HCT116 (cell line): ENCODE results near the gene SPX. TPM values are rescaled to one million over a fixed set of nuclear protein-coding genes. Genes with fewer than 3 reads are reported as not detected.

ENCODE experiments used
- ATAC-seq: fragments of 200-7000 bp; cut with Tn5 transposase; 2 replicates; pipeline ENCODE4 v1.9.1; 2020; ENCODE audit warnings: mild to moderate bottlenecking, moderate library complexity
- BruUV-seq: library from RNA; stranded (reverse); fragments of 400-500 nt; replicated peaks from 2 replicates; lab custom pipeline; 2021; lab: Mats Ljungman, UMichigan
- CTCF ChIA-PET: fragments of 300-600 bp; sonication (Branson Sonifier 250); formaldehyde crosslinking; loops from one replicate; lab custom pipeline; 2021; ENCODE audit warnings: antibody characterized with exemption; lab: Charles Lee
- POLR2A ChIA-PET: fragments of 300-600, 350-600 bp; sonication (Branson Sonifier 250); formaldehyde crosslinking; loops from one replicate; lab custom pipeline; 2021; ENCODE audit warnings: antibody characterized with exemption; lab: Charles Lee
- RAD21 ChIA-PET, 2 experiments: fragments of 300-600 bp; sonication (Branson Sonifier 250); formaldehyde crosslinking; loops; one replicate each; lab custom pipeline; 2023; ENCODE audit warnings: low total read pairs in 2 of 2; ENCODE audit not compliant: uncharacterized antibody in 2 of 2, unreplicated experiment in 2 of 2, low non-redundant PET in 1 of 2; lab: Charles Lee
- DNase-seq: peaks from one replicate; pipeline ENCODE4 v3.0.0-alpha.2; 2010; ENCODE audit warnings: low read depth, low spot score
- H2AFZ ChIP-seq: fragments of 200-600 bp; shearing (Covaris generic), sonication (generic); 2 replicates; pipeline ENCODE4 v1.6.1; 2017; ENCODE audit warnings: low read depth, mixed run types, mixed read lengths, antibody characterized with exemption, low read length; ENCODE audit not compliant: poor library complexity, severe bottlenecking
- H3K27ac ChIP-seq: 2 replicates; pipeline ENCODE4 v1.5.1; 2012; ENCODE audit warnings: low read depth, low read length
- H3K27me3 ChIP-seq: fragments of 200-600 bp; sonication (generic); 2 replicates; pipeline ENCODE4 v1.6.1; 2016; ENCODE audit warnings: mixed run types, low read length, mixed read lengths; ENCODE audit not compliant: insufficient read depth
- H3K36me3 ChIP-seq, 2 experiments: fragments of 200-500 bp in 1 of 2; fragments of 200-600 bp in 1 of 2; sonication (Bioruptor generic) in 1 of 2; sonication (generic) in 1 of 2; 2 replicates each; pipeline versions ENCODE4 v1.5.1 to v1.6.1; 2014 to 2016; ENCODE audit warnings: low read length in 2 of 2, inconsistent platforms in 1 of 2, mixed read lengths in 1 of 2, mixed run types in 1 of 2; ENCODE audit not compliant: insufficient read depth in 2 of 2, control insufficient read depth in 1 of 2
- H3K4me1 ChIP-seq, 2 experiments: fragments of 200-600 bp in 1 of 2; sonication (generic) in 1 of 2; 2 replicates each; pipeline versions ENCODE4 v1.5.1 to v1.6.1; 2012 to 2017; ENCODE audit warnings: low read length in 2 of 2, inconsistent platforms in 1 of 2, mild to moderate bottlenecking in 1 of 2, mixed read lengths in 1 of 2, mixed run types in 1 of 2, moderate library complexity in 1 of 2; ENCODE audit not compliant: insufficient read depth in 2 of 2, control insufficient read depth in 1 of 2
- H3K4me2 ChIP-seq: fragments of 200-600 bp; sonication (generic); 2 replicates; pipeline ENCODE4 v1.6.1; 2017; ENCODE audit warnings: mixed run types, low read length, mixed read lengths
- H3K4me3 ChIP-seq, 2 experiments: fragments of 200-600 bp in 1 of 2; sonication (generic) in 1 of 2; replicated peaks in 1 of 2; 2 replicates each; pipeline ENCODE4 v1.5.1; 2011 to 2016; ENCODE audit warnings: low read length in 2 of 2, control low read depth in 1 of 2, low read depth in 1 of 2, mild to moderate bottlenecking in 1 of 2, mixed read lengths in 1 of 2, mixed run types in 1 of 2
- H3K79me2 ChIP-seq: fragments of 200-600 bp; sonication (generic); 2 replicates; pipeline ENCODE4 v1.6.1; 2017; ENCODE audit warnings: mild to moderate bottlenecking, mixed run types, low read length, moderate library complexity, mixed read lengths; ENCODE audit not compliant: insufficient read depth
- H3K9ac ChIP-seq: fragments of 200-600 bp; sonication (generic); 2 replicates; pipeline ENCODE4 v1.6.1; 2016; ENCODE audit warnings: low read length, mixed read lengths
- H3K9me2 ChIP-seq: fragments of 200-600 bp; sonication (generic), shearing (Covaris generic); 2 replicates; pipeline ENCODE4 v1.6.1; 2017; ENCODE audit warnings: mixed run types, mild to moderate bottlenecking, moderate library complexity; ENCODE audit not compliant: insufficient read depth
- H3K9me3 ChIP-seq, 2 experiments: fragments of 200-500 bp in 1 of 2; fragments of 200-600 bp in 1 of 2; sonication (Bioruptor generic) in 1 of 2; sonication (generic) in 1 of 2; 2 replicates each; pipeline ENCODE4 v1.6.1; 2014 to 2017; ENCODE audit warnings: low read length in 2 of 2, mixed read lengths in 2 of 2, inconsistent platforms in 1 of 2, low read depth in 1 of 2, mild to moderate bottlenecking in 1 of 2, mixed run types in 1 of 2, moderate library complexity in 1 of 2; ENCODE audit not compliant: control insufficient read depth in 1 of 2, insufficient read depth in 1 of 2
- H4K20me1 ChIP-seq: fragments of 200-600 bp; sonication (generic), shearing (Covaris generic); 2 replicates; pipeline ENCODE4 v1.6.1; 2017; ENCODE audit warnings: mixed run types, mild to moderate bottlenecking, moderate library complexity; ENCODE audit not compliant: insufficient read depth
- CEBPB ChIP-seq: IDR thresholded peaks from 2 replicates; pipeline ENCODE4 v1.6.1; 2012; ENCODE audit warnings: low read depth
- ELF1 ChIP-seq: IDR thresholded peaks from 2 replicates; pipeline ENCODE4 v1.6.1; 2012; ENCODE audit warnings: low read depth, borderline replicate concordance
- EZH2 ChIP-seq: fragments of 200-600 bp; sonication (generic); IDR thresholded peaks from 2 replicates; pipeline ENCODE4 v1.6.1; 2017; ENCODE audit warnings: antibody characterized with exemption, mixed run types
- EZH2phosphoT487 ChIP-seq: fragments of 200-600 bp; IDR thresholded peaks from 2 replicates; pipeline ENCODE4 v1.6.1; 2018; ENCODE audit warnings: antibody characterized with exemption, borderline replicate concordance
- FOSL1 ChIP-seq: IDR thresholded peaks from 2 replicates; pipeline ENCODE4 v1.6.1; 2012; ENCODE audit warnings: low read depth
- POLR2A ChIP-seq: IDR thresholded peaks from 2 replicates; pipeline ENCODE4 v1.7.0; 2011; ENCODE audit warnings: borderline replicate concordance; ENCODE audit not compliant: insufficient read depth, insufficient read length; ENCODE audit errors: extremely low read depth
- POLR2AphosphoS5 ChIP-seq: IDR thresholded peaks from 2 replicates; pipeline ENCODE4 v1.6.1; 2011; ENCODE audit warnings: mild to moderate bottlenecking, low read depth, low read length, moderate library complexity
- SIN3A ChIP-seq: IDR thresholded peaks from 2 replicates; pipeline ENCODE4 v1.6.1; 2012; ENCODE audit warnings: low read depth
- SP1 ChIP-seq: IDR thresholded peaks from 2 replicates; pipeline ENCODE4 v1.6.1; 2012; ENCODE audit warnings: low read depth
- SRF ChIP-seq: IDR thresholded peaks from 2 replicates; pipeline ENCODE4 v1.6.1; 2012; ENCODE audit warnings: low read depth
- TCF7L2 ChIP-seq: IDR thresholded peaks from 2 replicates; pipeline ENCODE4 v1.7.0; 2011; ENCODE audit warnings: borderline replicate concordance, inconsistent platforms; ENCODE audit not compliant: insufficient read depth, insufficient read length; ENCODE audit errors: extremely low read depth
- ZFX ChIP-seq: fragments of 450-650 bp; IDR thresholded peaks from 2 replicates; pipeline ENCODE4 v1.6.1; 2017
- intact Hi-C: fragments of 100-400 bp; cut with micrococcal nuclease; formaldehyde crosslinking; loops from 2 replicates; pipeline ENCODE4 v1.10.0; 2022
- total RNA-seq: library from RNA; stranded (reverse); gene quantifications from one replicate; pipeline ENCODE4 v1.2.1, GENCODE V29; 2021; ENCODE audit not compliant: unreplicated experiment
- TF ChIP-seq, protein P1 (sequence below): IDR thresholded peaks from 2 replicates; pipeline ENCODE4 v1.6.1; 2012
- TF ChIP-seq, protein P2 (sequence below): IDR thresholded peaks from 2 replicates; pipeline ENCODE4 v1.6.1; 2012
- TF ChIP-seq, protein P3 (sequence below), 3 experiments: fragments of 200-600 bp in 1 of 3; sonication (generic) in 1 of 3; IDR thresholded peaks in 2 of 3; conservative IDR thresholded peaks in 1 of 3; 2 replicates each; pipeline ENCODE4 v1.5.1; 2012 to 2017; ENCODE audit warnings: low read depth in 2 of 3, low read length in 2 of 3, antibody characterized with exemption in 1 of 3, borderline replicate concordance in 1 of 3, control low read depth in 1 of 3, mild to moderate bottlenecking in 1 of 3, mixed read lengths in 1 of 3, mixed run types in 1 of 3, moderate library complexity in 1 of 3; ENCODE audit not compliant: insufficient read depth in 1 of 3
- TF ChIP-seq, protein P4 (sequence below): IDR thresholded peaks from 2 replicates; pipeline ENCODE4 v1.6.1; 2011; ENCODE audit warnings: mild to moderate bottlenecking, low read length, moderate library complexity; ENCODE audit not compliant: insufficient replicate concordance; ENCODE audit errors: extremely low read depth

Gene SPX
- total RNA-seq, 1 experiment from 2014 or later, result 0.76 TPM

DNA sequence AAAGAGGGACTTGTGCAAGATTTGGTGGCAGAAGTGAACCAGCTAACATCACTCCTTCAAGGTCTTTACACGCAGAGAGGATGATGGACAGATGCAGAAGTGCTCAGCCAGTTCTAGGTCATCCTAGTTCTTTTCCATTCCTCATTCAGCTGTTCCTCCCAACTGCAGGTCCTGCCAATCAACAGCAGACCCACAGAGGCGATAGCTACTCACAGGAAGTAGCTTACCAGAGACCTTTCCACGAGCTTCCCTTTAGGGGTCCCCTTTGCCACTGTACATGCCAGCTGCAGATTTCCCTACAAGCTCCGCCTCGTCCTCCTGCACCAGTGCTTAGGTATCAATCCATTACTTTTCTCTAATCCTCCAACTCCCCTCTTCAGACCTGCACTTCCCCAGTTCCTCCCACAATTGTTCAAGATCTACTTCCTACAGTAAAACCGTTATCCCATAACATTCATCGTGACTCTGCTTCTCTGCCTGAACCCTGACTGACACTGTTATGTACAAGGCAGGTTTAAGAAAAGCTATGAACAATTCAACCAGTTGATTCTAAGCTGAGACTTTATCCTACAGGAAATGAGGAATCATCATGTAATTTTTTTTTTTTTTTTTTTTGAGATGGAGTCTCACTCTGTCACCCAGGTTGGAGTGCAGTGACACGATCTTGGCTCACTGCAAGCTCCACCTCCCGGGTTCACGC lies 47.2 kb upstream of the SPX start:
- intact Hi-C loops, result no loop called here
- no peak for DNase-seq
- H3K79me2 ChIP-seq, result no peaks in the 10 kb centered on the region
- no peaks in the 10 kb centered on the region for H3K9me3 ChIP-seq
- H3K9ac ChIP-seq, result no peak overlapping the region
- no peak overlapping the region for H3K27ac ChIP-seq
- POLR2A ChIA-PET, result no interaction called here
- no peaks in the 10 kb centered on the region for H3K9me2 ChIP-seq
- no peak overlapping the region for H2AFZ ChIP-seq
- no TSS peak for BruUV-seq
- no peaks in the 10 kb centered on the region for H4K20me1 ChIP-seq
- CTCF ChIA-PET, result no interaction called here
- TF ChIP-seq ELF1 (no peak), TCF7L2 (no peak), EZH2phosphoT487 (no peak), POLR2AphosphoS5 (no peak), FOSL1 (no peak), SIN3A (no peak), SP1 (no peak), POLR2A (no peak), ZFX (no peak), CEBPB (no peak), SRF (no peak), EZH2 (no peak)
- TF ChIP-seq, protein P1, sequence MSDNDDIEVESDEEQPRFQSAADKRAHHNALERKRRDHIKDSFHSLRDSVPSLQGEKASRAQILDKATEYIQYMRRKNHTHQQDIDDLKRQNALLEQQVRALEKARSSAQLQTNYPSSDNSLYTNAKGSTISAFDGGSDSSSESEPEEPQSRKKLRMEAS, result no peak
- TF ChIP-seq, protein P2, sequence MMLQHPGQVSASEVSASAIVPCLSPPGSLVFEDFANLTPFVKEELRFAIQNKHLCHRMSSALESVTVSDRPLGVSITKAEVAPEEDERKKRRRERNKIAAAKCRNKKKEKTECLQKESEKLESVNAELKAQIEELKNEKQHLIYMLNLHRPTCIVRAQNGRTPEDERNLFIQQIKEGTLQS, result no peak
- TF ChIP-seq, protein P3, sequence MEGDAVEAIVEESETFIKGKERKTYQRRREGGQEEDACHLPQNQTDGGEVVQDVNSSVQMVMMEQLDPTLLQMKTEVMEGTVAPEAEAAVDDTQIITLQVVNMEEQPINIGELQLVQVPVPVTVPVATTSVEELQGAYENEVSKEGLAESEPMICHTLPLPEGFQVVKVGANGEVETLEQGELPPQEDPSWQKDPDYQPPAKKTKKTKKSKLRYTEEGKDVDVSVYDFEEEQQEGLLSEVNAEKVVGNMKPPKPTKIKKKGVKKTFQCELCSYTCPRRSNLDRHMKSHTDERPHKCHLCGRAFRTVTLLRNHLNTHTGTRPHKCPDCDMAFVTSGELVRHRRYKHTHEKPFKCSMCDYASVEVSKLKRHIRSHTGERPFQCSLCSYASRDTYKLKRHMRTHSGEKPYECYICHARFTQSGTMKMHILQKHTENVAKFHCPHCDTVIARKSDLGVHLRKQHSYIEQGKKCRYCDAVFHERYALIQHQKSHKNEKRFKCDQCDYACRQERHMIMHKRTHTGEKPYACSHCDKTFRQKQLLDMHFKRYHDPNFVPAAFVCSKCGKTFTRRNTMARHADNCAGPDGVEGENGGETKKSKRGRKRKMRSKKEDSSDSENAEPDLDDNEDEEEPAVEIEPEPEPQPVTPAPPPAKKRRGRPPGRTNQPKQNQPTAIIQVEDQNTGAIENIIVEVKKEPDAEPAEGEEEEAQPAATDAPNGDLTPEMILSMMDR (IDR thresholded peaks at IDR 0.05 in 2 of 3, conservative IDR thresholded peaks at IDR 0.05 in 1 of 3; ENCODE audit: borderline replicate concordance in 1 of 3, insufficient read depth in 1 of 3, low read depth in 2 of 3, low read length in 2 of 3), result no peak
- TF ChIP-seq, protein P4, sequence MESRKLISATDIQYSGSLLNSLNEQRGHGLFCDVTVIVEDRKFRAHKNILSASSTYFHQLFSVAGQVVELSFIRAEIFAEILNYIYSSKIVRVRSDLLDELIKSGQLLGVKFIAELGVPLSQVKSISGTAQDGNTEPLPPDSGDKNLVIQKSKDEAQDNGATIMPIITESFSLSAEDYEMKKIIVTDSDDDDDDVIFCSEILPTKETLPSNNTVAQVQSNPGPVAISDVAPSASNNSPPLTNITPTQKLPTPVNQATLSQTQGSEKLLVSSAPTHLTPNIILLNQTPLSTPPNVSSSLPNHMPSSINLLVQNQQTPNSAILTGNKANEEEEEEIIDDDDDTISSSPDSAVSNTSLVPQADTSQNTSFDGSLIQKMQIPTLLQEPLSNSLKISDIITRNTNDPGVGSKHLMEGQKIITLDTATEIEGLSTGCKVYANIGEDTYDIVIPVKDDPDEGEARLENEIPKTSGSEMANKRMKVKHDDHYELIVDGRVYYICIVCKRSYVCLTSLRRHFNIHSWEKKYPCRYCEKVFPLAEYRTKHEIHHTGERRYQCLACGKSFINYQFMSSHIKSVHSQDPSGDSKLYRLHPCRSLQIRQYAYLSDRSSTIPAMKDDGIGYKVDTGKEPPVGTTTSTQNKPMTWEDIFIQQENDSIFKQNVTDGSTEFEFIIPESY, result no peak
- TF ChIP-seq, all 23 proteins: peak for 0
- Histone ChIP-seq H3K27me3 (no peaks in the 10 kb centered on the region), H3K4me1 (no peaks in the 10 kb centered on the region), H3K4me3 (no peak overlapping the region), H3K4me2 (no peak overlapping the region), H3K36me3 (peaks cover 2 to 6% of the 10 kb centered on the region in 2 experiments; a peak in 2 of 4 replicates)
- RAD21 ChIA-PET, result no interaction called here
- no peak for ATAC-seq
